CD4-positive, alpha-beta T cell (primary cell): ENCODE measurements around the gene PGS1. TPM values are rescaled to one million over a fixed set of nuclear protein-coding genes. Genes with fewer than 3 reads are reported as not detected.

Experiments
- ATAC-seq: fragments of 200-7000 bp; cut with Tn5 transposase; one replicate; pipeline ENCODE4 v1.10.0; 2022; ENCODE audit warnings: mild to moderate bottlenecking; ENCODE audit not compliant: poor library complexity
- CTCF ChIA-PET: fragments of 350-600 bp; sonication (Branson Sonifier 250); formaldehyde crosslinking; loops from one replicate; lab custom pipeline; 2021; ENCODE audit warnings: antibody characterized with exemption, inconsistent platforms; lab: Charles Lee
- POLR2A ChIA-PET: fragments of 350-600 bp; sonication (Branson Sonifier 250); formaldehyde crosslinking; loops from one replicate; lab custom pipeline; 2021; ENCODE audit warnings: antibody characterized with exemption, inconsistent platforms; lab: Charles Lee
- DNase-seq, 14 experiments: peaks; one replicate each; pipeline ENCODE4 v3.0.0-alpha.2; 2013 to 2020; ENCODE audit warnings: mixed read lengths in 2 of 14
- H3K27ac ChIP-seq, 2 donors: one replicate each; pipeline versions ENCODE4 v1.5.1 to v1.7.0; 2013; ENCODE audit warnings: low read length in 2 of 2, low read depth in 1 of 2, mild to moderate bottlenecking in 1 of 2
- H3K27me3 ChIP-seq, 2 experiments: 1 replicate in 1 of 2; 2 replicates in 1 of 2; pipeline versions ENCODE4 v1.6.1 to v1.7.0; 2013; ENCODE audit warnings: low read length in 2 of 2, control low read depth in 1 of 2, mild to moderate bottlenecking in 1 of 2, moderate library complexity in 1 of 2; ENCODE audit not compliant: insufficient read depth in 2 of 2, control insufficient read depth in 1 of 2
- H3K36me3 ChIP-seq: one replicate; pipeline ENCODE4 v1.6.1; 2013; ENCODE audit warnings: low read length, control low read depth; ENCODE audit not compliant: insufficient read depth
- H3K4me1 ChIP-seq: one replicate; pipeline ENCODE4 v1.6.1; 2013; ENCODE audit warnings: low read length, control low read depth; ENCODE audit not compliant: insufficient read depth
- H3K4me3 ChIP-seq: one replicate; pipeline ENCODE4 v1.5.1; 2013; ENCODE audit warnings: mild to moderate bottlenecking, low read length, moderate library complexity
- H3K9me3 ChIP-seq, 2 experiments: 1 replicate in 1 of 2; 2 replicates in 1 of 2; pipeline versions ENCODE4 v1.6.1 to v1.7.0; 2013; ENCODE audit warnings: low read length in 2 of 2, mild to moderate bottlenecking in 2 of 2, control low read depth in 1 of 2, moderate library complexity in 1 of 2; ENCODE audit not compliant: control insufficient read depth in 1 of 2, insufficient read depth in 1 of 2
- H3K27ac Mint-ChIP-seq: one replicate; pipeline ENCODE4 v1.8.0; 2020; ENCODE audit warnings: mixed read lengths
- H3K27me3 Mint-ChIP-seq: one replicate; pipeline ENCODE4 v1.8.0; 2021; ENCODE audit warnings: mixed read lengths
- H3K36me3 Mint-ChIP-seq: one replicate; pipeline ENCODE4 v1.8.0; 2021; ENCODE audit warnings: low read depth, mixed read lengths
- H3K4me1 Mint-ChIP-seq: one replicate; pipeline ENCODE4 v1.8.0; 2021; ENCODE audit warnings: low read depth, mixed read lengths
- H3K4me3 Mint-ChIP-seq: one replicate; pipeline ENCODE4 v1.8.0; 2020; ENCODE audit warnings: mild to moderate bottlenecking, mixed read lengths
- H3K9me3 Mint-ChIP-seq: one replicate; pipeline ENCODE4 v1.8.0; 2020; ENCODE audit warnings: mixed read lengths
- intact Hi-C, 2 experiments: fragments of 100-400 bp; cut with DNase I in 1 of 2; cut with micrococcal nuclease in 1 of 2; formaldehyde crosslinking; loops; one replicate each; pipeline versions ENCODE4 v1.15.1 to v1.9.0; 2023 to 2025; cut with DNase I, micrococcal nuclease
- total RNA-seq, 174 experiments: library from RNA in 2 of 174; stranded (reverse) in 2 of 174; gene quantifications; one replicate each; pipeline ENCODE4 v1.2.3 and lab custom pipeline; 2021 to 2026
- TF ChIP-seq, protein P1 (sequence below): fragments of 200-600 bp; IDR thresholded peaks from one replicate; pipeline ENCODE4 v1.8.0; 2022; ENCODE audit warnings: antibody characterized with exemption, mild to moderate bottlenecking

The PGS1 gene
- total RNA-seq, 2 experiments from 2014 or later = 40.9 to 45.3 TPM

DNA sequence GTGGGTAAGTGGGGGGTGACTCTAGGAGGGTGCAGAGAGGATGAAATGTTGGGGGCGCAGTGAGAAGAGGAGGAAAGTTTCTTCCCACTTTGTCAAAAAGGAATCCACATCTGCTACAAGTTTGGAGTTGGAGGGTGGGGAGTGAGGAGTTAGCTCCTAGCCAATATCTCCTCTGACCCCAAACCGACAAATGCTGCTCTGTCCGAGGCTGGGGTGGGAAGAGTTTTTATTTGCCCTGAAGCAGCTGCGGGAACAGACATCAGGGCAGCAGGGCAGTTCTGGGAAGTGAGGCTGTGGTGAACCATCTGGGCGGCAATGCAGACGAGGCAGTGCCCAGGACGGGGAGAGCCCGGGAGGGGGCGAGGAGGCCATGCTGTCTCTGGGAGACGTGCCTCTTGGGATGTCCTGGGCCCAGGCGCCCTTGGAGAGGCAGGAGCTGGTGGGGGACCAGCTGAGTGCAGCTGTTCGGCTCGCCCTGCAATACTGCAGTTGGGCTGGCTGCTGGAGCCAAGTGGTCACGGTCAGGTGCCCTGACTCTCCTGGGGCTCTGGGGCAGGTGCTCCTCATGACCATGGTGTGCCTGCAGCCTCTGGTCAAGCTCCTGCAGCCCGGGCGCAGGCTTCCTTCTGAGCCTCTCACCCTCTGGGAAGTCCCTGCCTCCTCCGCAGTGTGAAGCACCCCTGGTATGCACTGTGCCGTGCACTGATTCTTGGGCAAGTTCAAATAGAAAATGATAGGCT is 12.2 kb upstream of the PGS1 start:
- H3K36me3 Mint-ChIP-seq = no peaks in the 10 kb centered on the region

DNA sequence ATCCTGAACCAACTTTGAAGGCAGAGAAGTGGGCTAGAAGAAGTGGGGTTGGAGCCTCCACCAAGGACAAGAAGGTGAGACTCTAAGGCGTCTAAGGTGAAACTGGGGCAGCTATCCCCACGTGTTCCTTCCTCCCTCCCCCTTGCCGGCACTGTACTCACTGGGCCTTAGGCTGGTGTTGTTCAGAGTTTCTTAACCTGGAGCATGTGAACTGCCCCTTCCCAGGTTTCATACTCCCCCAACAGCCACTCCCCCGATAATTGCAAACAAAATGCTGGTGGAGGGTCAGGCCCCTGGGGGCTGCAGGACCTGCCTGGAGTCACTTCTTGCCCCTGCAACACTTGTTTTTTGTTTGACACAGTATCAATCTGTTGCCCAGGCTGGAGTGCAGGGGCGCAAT is 11.3 kb upstream of the PGS1 start:
- no peak overlapping the region for H3K4me3 ChIP-seq
- DNase-seq (no peak), ATAC-seq (no peak)
- H3K36me3 Mint-ChIP-seq = no peaks in the 10 kb centered on the region
- H3K4me3 Mint-ChIP-seq = no peak overlapping the region
- H3K4me1 Mint-ChIP-seq = peaks cover 7% of the 10 kb centered on the region
- TF ChIP-seq, protein P1, sequence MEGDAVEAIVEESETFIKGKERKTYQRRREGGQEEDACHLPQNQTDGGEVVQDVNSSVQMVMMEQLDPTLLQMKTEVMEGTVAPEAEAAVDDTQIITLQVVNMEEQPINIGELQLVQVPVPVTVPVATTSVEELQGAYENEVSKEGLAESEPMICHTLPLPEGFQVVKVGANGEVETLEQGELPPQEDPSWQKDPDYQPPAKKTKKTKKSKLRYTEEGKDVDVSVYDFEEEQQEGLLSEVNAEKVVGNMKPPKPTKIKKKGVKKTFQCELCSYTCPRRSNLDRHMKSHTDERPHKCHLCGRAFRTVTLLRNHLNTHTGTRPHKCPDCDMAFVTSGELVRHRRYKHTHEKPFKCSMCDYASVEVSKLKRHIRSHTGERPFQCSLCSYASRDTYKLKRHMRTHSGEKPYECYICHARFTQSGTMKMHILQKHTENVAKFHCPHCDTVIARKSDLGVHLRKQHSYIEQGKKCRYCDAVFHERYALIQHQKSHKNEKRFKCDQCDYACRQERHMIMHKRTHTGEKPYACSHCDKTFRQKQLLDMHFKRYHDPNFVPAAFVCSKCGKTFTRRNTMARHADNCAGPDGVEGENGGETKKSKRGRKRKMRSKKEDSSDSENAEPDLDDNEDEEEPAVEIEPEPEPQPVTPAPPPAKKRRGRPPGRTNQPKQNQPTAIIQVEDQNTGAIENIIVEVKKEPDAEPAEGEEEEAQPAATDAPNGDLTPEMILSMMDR = no peak
- no peak overlapping the region for H3K27ac ChIP-seq
- H3K4me1 ChIP-seq = peaks cover 3% of the 10 kb centered on the region
- no peak overlapping the region for H3K27ac Mint-ChIP-seq
- POLR2A ChIA-PET = interaction anchor here (0.8 kb wide), 1 partner anchor 23 kb away, joined by 4 read pairs; no protein-coding TSS in a partner anchor
- no peaks in the 10 kb centered on the region for H3K36me3 ChIP-seq
- intact Hi-C loops = loop anchor here in 1 of 2 experiments (10.0 kb wide), 1 partner anchor 242 kb away; the partner anchor contains the start of gene TMC6
- H3K27me3 ChIP-seq = peaks cover 2 to 3% of the 10 kb centered on the region in 2 experiments
- CTCF ChIA-PET = interaction anchor here (1.1 kb wide), 1 partner anchor 116 kb away, joined by 3 read pairs; no protein-coding TSS in a partner anchor
- H3K9me3 Mint-ChIP-seq = no peaks in the 10 kb centered on the region
- no peaks in the 10 kb centered on the region for H3K9me3 ChIP-seq
- no peaks in the 10 kb centered on the region for H3K27me3 Mint-ChIP-seq

More for the DNA sequence above, 12.2 kb upstream of the PGS1 start:
- intact Hi-C loops = loop anchor here in 1 of 2 experiments (10.0 kb wide), 1 partner anchor 241 kb away; the partner anchor contains the start of gene TMC6
- Histone ChIP-seq H3K36me3 (no peaks in the 10 kb centered on the region), H3K9me3 (no peaks in the 10 kb centered on the region), H3K27ac (no peak overlapping the region), H3K4me3 (no peak overlapping the region), H3K27me3 (peaks cover 2 to 3% of the 10 kb centered on the region in 2 experiments), H3K4me1 (peaks cover 6% of the 10 kb centered on the region)
- Mint-ChIP-seq H3K4me3 (no peak overlapping the region), H3K27me3 (no peaks in the 10 kb centered on the region), H3K27ac (no peak overlapping the region), H3K9me3 (no peaks in the 10 kb centered on the region), H3K4me1 (peaks cover 7% of the 10 kb centered on the region)
- no peak for DNase-seq
- ChIA-PET CTCF (no interaction called here), POLR2A (no interaction called here)
- TF ChIP-seq, protein P1 = no peak
- no peak for ATAC-seq

DNA sequence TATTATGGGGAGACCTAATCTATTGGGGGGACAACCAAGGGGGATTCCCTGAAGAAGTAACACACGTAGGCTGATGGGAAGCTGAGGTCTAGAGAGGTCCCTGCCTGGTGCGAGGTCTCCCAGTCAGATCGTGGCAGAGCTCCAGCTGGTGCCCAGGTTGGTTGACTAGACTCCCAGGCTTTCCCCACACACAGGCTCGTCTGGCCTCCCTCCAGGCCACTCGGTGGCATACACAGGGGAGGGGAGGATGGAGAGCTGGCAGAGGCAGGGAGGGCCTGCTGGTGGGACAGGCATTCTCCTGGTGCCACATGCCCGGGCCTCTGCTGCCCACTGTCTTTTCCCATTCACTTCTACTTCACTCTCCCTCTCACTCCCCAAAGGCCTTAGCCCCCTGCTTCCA is 10.1 kb upstream of the PGS1 start:
- ATAC-seq = no peak
- Histone ChIP-seq H3K27ac (no peak overlapping the region), H3K9me3 (no peaks in the 10 kb centered on the region), H3K4me3 (no peak overlapping the region), H3K27me3 (peaks cover 0 to 3% of the 10 kb centered on the region in 2 experiments), H3K4me1 (peaks cover 3% of the 10 kb centered on the region), H3K36me3 (no peaks in the 10 kb centered on the region)
- Mint-ChIP-seq H3K4me3 (no peak overlapping the region), H3K4me1 (no peaks in the 10 kb centered on the region), H3K27me3 (no peaks in the 10 kb centered on the region), H3K36me3 (no peaks in the 10 kb centered on the region), H3K27ac (no peak overlapping the region), H3K9me3 (no peaks in the 10 kb centered on the region)
- POLR2A ChIA-PET = no interaction called here
- intact Hi-C loops = loop anchor here in 1 of 2 experiments (10.0 kb wide), 1 partner anchor 244 kb away; the partner anchor contains the start of gene TMC6
- CTCF ChIA-PET = interaction anchor here (1.1 kb wide), 1 partner anchor 117 kb away, joined by 3 read pairs; no protein-coding TSS in a partner anchor
- TF ChIP-seq, protein P1 = no peak
- DNase-seq = no peak
